Measurements from ENCODE around the gene LCE6A. TPM values are rescaled to one million over a fixed set of nuclear protein-coding genes. Genes with fewer than 3 reads are reported as not detected.

Gene LCE6A
- total RNA-seq, 1 experiment from 2014 or later = not detected

DNA sequence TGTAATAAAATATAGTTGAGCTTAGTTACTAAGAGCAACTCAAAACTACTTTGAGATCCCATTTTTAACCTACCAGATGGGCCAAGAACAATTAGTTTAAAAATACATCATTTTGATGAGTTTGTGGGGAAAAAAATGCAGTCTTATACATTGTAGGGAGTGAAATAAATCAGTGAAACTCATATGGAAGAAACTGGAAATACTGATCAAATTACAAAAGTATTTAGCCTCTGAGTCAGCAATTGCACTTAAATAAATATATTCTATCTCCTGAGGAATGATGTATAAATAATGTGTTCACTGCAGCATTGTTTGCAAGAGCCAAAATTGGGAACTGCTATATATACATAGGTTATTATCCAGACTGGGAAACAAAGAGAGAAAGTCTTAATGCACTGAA is 30.8 kb downstream of the LCE6A start:
- DNase-seq (ENCODE audit: low read depth) = no peak

GRCh38 chr1:152876827-152877226 is 34.2 kb downstream of the LCE6A start:
- no peak for DNase-seq (ENCODE audit: low read depth)

GRCh38 chr1:152878042-152878441 is 35.4 kb downstream of the LCE6A start, which contains the start of gene SMCP:
SMCP (plus strand) TSS chr1:152878322; CDS start chr1:152884423, 6,101 bp downstream.
- DNase-seq (ENCODE audit: low read depth) = no peak

DNA sequence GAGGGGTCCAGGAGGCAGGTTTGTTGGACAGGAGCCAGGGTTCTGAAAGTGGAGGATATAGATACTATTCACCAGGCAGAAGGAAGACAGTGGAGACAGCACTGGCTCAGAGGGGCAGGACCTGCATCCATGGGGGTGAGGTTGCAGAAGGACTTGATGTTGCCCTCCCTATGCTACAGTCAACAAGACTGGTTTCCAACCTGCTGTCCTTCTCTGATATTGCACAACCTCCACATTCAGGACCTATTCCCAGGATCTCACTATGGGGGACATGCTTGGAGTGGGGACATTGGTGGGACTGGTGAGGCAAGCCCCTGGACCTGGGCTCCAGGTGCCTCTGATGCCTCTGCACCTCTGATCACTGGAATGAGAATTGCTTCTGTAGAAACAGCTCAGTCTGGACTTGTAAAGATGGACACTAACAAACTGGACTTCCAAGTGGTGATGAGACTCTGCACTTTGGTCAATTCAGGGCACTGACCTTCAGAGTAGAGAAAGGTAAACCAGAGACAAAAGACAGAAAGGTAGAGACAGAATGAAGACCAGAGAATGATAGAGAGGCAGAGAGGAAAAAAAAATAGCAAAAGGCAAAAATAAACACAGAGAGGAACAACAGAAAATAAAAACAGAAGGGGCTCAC is 37.0 kb downstream of the LCE6A start:
- no peak for DNase-seq (ENCODE audit: low read depth)

DNA sequence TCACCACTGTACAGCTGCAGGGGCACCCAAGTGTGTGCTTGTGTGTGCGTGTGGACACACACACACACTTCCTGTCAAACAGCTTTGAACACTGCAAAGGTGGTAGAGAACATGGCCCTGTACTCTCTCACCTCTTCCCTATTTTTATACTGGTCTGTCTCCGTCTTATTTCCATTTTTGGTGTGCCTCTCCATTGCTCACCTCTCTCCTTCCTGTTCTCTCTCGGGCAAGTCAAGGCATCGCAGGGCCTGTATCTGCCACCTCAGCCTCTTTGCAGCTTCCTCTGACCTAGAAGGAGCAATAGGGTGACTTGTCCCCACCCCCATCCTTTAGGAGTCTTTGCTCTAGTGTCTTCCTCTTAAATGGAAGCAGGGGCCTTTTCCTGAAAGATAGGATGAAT is 37.7 kb downstream of the LCE6A start:
- no peak for DNase-seq (ENCODE audit: low read depth)

- DNase-seq (ENCODE audit: low read depth) = no peak
Measured at GRCh38 chr1:152880907-152881306, 38.3 kb downstream of the LCE6A start.

DNA sequence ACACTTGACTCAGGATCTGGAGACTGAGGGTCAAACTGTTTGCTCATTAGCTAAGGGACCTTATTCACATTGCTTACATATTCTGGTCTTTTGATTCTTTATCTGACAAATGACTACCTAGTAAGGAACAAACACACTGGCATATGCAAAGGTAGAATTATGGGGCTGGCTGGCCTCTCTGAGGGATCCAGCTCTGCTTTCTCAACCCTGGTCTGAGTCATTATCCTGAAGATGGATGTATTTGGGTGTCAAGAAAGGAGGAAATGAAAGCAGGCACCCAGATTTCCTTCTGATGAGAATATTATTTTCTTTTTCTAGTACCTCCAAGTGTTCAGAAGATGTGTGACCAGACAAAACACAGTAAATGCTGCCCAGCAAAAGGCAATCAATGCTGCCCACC is 41.4 kb downstream of the LCE6A start:
- no peak for DNase-seq (ENCODE audit: low read depth)

DNA sequence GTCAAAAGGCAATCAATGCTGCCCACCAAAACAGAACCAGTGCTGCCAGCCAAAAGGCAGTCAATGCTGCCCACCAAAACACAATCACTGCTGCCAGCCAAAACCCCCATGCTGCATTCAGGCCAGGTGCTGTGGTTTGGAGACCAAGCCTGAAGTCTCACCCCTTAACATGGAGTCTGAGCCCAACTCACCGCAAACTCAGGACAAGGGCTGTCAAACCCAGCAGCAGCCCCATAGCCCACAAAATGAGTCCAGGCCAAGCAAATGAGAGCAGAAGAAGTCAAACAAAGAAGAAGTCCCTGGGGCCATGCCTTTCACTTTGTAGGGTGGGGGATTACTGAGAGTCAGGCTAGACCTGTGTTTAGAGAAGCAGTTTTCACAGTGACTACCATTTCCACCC is 41.9 kb downstream of the LCE6A start:
- DNase-seq (ENCODE audit: low read depth) = no peak

DNA sequence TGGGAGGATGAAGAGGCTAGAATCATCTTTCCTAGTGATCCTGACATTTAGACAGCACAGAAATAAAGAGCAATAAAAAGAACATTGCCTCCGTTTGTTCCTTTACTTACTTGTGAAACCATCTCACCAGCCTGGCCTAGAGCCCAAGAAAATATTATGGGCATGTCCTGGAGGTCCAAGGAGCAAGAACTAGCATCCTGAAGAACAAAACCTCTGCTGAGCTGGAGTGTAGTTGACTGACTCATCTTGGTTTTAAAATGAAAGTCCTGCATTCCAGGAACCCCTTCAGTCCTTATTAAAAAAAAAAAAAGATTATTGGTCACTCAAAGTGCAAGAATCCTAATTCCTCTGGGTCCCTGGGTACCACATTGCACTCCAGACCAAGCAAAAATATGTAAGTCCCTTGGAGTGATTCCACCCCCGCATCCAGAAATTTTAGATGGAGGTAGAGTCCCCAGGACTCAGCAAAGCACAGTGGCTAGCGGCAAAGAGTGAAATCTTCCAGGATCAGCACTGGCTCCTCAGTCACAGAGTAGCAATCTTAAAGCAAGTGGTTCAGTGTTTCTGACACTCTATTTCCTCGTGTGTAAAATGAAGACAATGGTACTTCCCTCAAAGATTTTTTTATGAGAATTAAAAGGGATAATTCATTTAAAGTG is 42.4 kb downstream of the LCE6A start:
- DNase-seq (ENCODE audit: low read depth) = no peak

- no peak for DNase-seq (ENCODE audit: low read depth)
Measured at GRCh38 chr1:152886085-152886484, 43.4 kb downstream of the LCE6A start.

GRCh38 chr1:152886758-152887409 is 44.2 kb downstream of the LCE6A start:
- no peak for DNase-seq (ENCODE audit: low read depth)

DNA sequence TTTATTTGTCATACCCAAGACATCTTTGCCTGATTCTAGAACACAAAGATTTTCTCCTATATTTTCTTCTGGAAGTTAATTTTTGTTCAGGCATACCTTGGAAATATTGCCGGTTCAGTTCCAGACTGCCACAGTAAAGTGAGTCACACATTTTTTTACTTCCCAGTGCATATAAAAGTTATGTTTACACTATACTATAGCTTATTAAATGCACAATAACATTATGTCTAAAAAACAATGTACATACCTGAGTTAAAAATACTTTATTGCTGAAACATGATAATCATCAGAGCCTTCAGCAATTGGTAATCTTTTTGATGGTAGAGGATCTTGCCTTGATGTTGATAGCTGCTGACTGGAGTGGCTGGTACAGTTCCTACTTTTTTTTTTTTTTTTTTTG is 45.5 kb downstream of the LCE6A start:
- DNase-seq (ENCODE audit: low read depth) = no peak

Other genes with a start within 250 kb of the LCE6A start
- not detected in 2 replicates for gene LCE3C, start 242.6 kb upstream of the LCE6A start, total RNA-seq (2014; rRNA removed)
- gene LCE3B, start 229.0 kb upstream of the LCE6A start, total RNA-seq (2014; rRNA removed) = not detected in 2 replicates
- gene LCE3A, start 219.8 kb upstream of the LCE6A start, total RNA-seq (2014; rRNA removed) = not detected in 2 replicates
- not detected in 2 replicates for gene LCE2D, start 179.5 kb upstream of the LCE6A start, total RNA-seq (2014; rRNA removed)
- gene LCE2C, start 167.6 kb upstream of the LCE6A start, total RNA-seq (2014; rRNA removed) = not detected in 2 replicates
- gene LCE2B, start 156.7 kb upstream of the LCE6A start, total RNA-seq (2014; rRNA removed) = not detected in 2 replicates
- not detected in 2 replicates for gene LCE2A, start 144.5 kb upstream of the LCE6A start, total RNA-seq (2014; rRNA removed)
- gene LCE4A, start 134.7 kb upstream of the LCE6A start, total RNA-seq (2014; rRNA removed) = not detected in 2 replicates
- 0.13 TPM in 1 of 2 replicates, not detected in the other for gene KPRP, start 84.8 kb upstream of the LCE6A start, total RNA-seq (2014; rRNA removed)
- not detected in 2 replicates for gene LCE1F, start 67.7 kb upstream of the LCE6A start, total RNA-seq (2014; rRNA removed)
- not detected in 2 replicates for gene LCE1E, start 56.6 kb upstream of the LCE6A start, total RNA-seq (2014; rRNA removed)
- not detected in 2 replicates for gene LCE1D, start 46.1 kb upstream of the LCE6A start, total RNA-seq (2014; rRNA removed)
- gene LCE1C, start 36.2 kb upstream of the LCE6A start, total RNA-seq (2014; rRNA removed) = not detected in 2 replicates
- not detected in 2 replicates for gene LCE1B, start 30.9 kb upstream of the LCE6A start, total RNA-seq (2014; rRNA removed)
- not detected in 2 replicates for gene LCE1A, start 15.4 kb upstream of the LCE6A start, total RNA-seq (2014; rRNA removed)
- not detected in 2 replicates for gene LCE7A, start 17.1 kb downstream of the LCE6A start, total RNA-seq (2014; rRNA removed)
- not detected in 2 replicates for gene SMCP, start 35.5 kb downstream of the LCE6A start, total RNA-seq (2014; rRNA removed)
- gene IVL, start 65.7 kb downstream of the LCE6A start, total RNA-seq (2014; rRNA removed) = not detected in 2 replicates
- not detected in 2 replicates for gene SPRR5, start 104.3 kb downstream of the LCE6A start, total RNA-seq (2014; rRNA removed)
- gene SPRR4, start 127.8 kb downstream of the LCE6A start, total RNA-seq (2014; rRNA removed) = not detected in 2 replicates
- gene SPRR1A, start 141.2 kb downstream of the LCE6A start, total RNA-seq (2014; rRNA removed) = not detected in 2 replicates
- gene SPRR3, start 158.9 kb downstream of the LCE6A start, total RNA-seq (2014; rRNA removed) = not detected in 2 replicates
- not detected in 2 replicates for gene SPRR1B, start 188.3 kb downstream of the LCE6A start, total RNA-seq (2014; rRNA removed)
- not detected in 2 replicates for gene SPRR2D, start 198.3 kb downstream of the LCE6A start, total RNA-seq (2014; rRNA removed)
- not detected in 2 replicates for gene SPRR2A, start 214.7 kb downstream of the LCE6A start, total RNA-seq (2014; rRNA removed)
- not detected in 2 replicates for gene SPRR2B, start 228.8 kb downstream of the LCE6A start, total RNA-seq (2014; rRNA removed)